Retina (tissue), 1 donor: ENCODE data around the gene F2RL3.
A peak's percentile ranks its signal among the peaks of the same experiment; 100 is the strongest.
"Not testable (repeated sequence)": the region's sequence is repeated elsewhere in the genome, so short reads cannot be mapped to it uniquely, and the experiment has no call there.

Experiments used
- DNase-seq: peaks from one replicate; pipeline ENCODE4 v3.0.0-alpha.2; 2016

Gene F2RL3

DNA sequence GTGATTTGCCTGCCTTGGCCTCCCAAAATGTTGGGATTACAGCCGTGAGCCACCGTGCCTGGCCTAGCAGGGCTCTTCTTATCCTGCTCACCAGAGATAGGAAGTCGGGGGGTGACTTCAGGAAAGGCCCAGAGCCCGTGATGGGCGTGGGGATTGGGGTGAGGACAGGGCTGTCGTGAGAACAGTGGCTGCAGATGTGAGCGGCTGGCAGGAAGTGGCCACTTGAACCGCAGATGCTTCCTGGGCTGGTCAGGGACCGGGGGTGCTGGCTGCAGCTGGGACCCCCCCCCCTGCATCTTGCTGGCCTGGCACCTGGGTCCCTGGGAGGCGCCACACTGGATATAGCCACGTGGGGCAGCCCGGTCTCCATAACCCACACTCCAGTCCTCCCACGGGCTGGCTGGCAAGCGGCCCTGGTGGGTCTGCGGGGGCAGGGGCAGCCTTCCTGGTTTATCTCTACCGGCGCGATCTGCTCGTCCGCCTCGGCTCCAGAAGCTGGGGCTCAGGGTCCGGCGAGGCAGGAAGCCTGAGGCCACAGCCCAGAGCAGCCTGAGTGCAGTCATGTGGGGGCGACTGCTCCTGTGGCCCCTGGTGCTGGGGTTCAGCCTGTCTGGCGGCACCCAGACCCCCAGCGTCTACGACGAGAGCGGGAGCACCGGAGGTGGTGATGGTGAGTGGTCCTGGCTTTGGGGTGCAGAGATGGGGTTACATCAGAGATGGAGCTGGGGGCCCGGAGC, at the start of gene F2RL3:
F2RL3 (plus strand) TSS at position 371 of the 737 bp plus-strand sequence; CDS start at position 562, 191 bp downstream.
- DNase-seq: peak; percentile 58

GRCh38 chr19:16841391-16841926, 47.3 kb upstream of the F2RL3 start:
- DNase-seq: no peak

- no peak for DNase-seq
These were observed 41.9 kb upstream of the F2RL3 start for GRCh38 chr19:16846901-16847300.

GRCh38 chr19:16847430-16847829, 41.4 kb upstream of the F2RL3 start:
- no peak for DNase-seq

DNA sequence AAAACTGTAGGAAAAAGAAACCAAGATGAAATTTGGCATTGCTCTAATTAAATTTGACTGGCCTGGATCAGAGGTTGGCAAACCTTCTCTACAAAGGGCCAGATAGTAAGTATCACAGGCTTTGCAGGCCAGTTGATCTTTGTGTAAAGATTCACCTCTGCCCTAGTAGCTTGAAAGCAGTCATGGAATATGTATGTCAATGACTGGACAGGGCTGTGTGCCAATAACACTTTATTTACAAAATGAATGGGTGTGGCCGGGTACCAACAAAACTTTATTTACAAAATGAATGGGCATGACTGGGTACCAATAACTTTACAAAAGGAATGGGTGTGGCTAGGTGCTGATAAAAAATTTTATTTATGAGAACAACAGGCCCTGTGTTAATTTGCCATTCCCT, 39.6 kb upstream of the F2RL3 start:
- DNase-seq: no peak

DNA sequence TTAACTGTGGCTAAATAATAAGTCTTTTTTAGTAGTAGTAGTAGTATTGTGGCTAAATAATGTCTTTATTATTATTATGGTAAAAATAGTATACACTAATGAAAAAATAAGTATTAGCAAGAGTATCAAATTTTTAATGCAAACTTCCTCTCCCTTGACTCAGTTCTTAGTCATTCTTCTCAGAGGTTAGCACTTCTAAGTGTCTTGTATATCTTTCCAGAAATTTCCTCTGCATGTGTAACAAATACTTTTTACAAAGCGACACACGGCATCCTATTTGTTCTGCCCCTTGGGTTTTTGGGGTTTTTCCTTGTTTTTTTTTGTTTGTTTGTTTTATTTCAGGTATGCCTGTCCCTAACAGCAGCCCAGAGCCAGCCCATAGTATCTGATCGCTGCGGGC, 38.7 kb upstream of the F2RL3 start:
- DNase-seq: no peak

DNA sequence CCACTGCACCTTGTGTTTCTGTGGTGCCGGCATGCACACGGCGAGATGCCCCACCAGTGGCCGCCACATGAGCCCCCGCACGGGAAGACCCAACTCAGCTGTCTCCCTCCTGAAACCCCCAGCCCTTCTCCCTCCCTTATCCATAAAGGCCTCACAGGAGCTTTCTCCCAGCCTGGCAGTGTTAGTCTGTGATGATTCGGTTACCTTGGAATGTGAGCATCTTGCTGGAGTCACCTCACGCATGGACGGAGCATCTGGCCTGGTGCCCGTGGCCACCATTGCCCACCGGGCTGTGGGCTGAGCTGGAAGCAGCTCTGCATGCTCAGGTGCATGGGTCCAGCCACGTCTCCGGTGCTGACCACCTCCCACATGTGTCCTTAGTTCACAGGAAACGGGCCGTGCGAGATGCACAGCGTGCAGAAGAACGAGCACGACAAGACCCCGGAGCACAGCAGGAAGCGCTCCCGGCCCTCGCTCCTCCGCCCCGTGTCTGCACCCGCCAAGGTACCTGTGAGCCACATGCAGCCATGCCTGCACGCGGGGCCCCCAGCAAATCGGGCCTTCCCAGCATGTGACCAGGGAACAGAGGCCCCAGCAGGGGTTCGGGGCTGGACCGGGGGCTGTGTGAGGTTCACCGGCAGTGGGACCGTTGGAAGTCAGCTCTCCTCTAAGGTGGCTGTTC, 37.6 kb upstream of the F2RL3 start:
- DNase-seq: no peak

GRCh38 chr19:16853066-16853465, 35.7 kb upstream of the F2RL3 start:
- DNase-seq: no peak

DNA sequence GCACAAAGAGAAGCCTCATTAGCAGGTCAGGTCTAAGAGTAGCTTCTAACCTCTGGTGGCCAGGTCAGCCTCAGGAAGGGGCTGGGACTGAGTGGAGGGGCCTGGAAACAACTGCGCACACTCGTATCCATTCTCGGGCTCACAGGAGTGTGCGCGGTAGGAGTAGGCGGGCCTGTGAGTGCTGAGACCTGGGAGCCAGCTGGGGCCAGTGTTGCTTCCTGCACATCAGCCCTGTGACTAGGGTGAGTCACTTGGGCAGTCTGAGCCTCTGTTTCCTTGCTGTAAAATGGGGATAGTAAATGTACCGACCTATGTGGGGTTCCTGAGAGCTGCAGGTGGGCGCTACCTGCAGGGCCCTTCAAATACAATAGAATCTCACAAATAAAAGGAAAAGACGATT, 32.7 kb upstream of the F2RL3 start:
- no peak for DNase-seq

DNA sequence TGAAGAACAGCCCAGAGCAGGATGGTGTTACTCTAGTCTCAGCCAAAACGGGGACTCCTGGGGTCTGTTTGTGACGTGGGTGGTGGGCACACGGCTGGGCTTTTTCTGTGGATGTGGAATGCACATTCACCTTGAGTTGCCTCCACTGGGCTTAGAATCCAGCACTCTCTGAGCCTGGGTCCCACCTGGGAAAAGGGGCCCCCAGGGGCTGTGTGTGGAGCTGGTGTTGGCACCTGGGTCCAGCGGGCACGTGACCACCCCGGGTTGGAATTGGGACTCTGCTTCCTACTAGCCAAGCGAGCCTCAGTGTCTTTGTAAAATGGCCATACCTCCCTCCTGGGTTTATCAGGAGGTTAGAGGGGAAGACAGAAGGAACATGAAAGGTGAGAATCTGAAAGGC, 29.2 kb upstream of the F2RL3 start:
- DNase-seq: no peak

- DNase-seq: no peak
These were observed 28.7 kb upstream of the F2RL3 start for GRCh38 chr19:16860118-16860517.

GRCh38 chr19:16861011-16861410, 27.8 kb upstream of the F2RL3 start:
- DNase-seq: no peak

GRCh38 chr19:16861834-16862233, 27.0 kb upstream of the F2RL3 start:
- no peak for DNase-seq

- no peak for DNase-seq
These were observed 25.9 kb upstream of the F2RL3 start for GRCh38 chr19:16862826-16863415.

DNA sequence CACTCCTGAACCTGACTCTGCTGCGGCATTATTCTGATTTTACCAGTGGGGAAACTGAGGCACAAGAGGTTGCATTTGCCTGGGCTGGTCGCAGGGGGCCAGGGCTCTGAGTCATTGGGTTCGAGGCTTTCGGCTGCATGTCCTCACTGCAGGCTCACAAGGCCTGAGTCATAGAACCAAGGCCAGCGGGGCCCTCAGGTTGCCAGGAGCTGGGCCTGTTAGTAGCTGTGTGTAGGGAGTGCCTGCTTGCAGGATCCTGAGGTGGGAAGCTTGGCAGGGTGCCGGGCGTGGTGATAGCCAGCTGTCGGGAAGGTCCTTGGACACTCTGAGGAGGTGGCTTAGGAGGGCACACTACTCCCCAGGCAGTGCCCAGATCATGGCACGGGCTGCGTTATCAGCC, 21.6 kb upstream of the F2RL3 start:
- no peak for DNase-seq

DNA sequence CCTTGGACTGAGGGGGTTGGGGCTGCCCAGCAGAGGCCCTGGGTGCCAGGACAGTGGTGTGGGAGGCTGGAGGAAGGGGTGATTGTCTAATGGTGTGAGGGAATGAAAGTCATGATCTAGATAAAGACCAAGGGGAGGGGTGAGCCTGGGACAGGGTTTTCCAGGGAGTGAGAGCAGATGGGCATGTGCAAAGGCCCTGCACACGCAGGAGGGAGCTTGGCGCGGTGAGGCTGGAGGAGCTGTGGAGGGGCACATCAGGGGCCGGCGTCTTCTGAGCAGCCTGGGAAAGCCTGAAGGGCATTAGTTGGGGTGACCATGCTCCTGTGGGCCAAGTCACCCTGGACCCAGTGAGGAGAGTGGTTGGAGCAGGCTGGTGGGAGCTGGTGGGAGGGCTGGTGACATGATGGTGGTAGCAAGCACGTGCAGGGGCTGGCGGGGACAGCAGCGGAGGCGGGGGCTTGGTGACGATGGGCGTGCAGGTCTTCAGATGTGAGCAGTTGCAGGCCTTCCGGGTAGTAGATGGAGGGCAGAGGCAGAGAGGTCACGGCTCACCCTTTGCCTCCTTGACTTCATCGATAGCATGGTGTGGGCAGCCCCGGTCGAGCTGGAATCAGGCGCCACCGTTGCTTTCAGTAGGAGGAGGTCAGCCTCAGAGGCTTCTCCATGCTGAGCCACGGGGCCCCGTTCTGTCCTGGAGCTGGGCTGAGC, 20.2 kb upstream of the F2RL3 start:
- DNase-seq: no peak

- no peak for DNase-seq
These were observed 19.3 kb upstream of the F2RL3 start for GRCh38 chr19:16869331-16869972.

DNA sequence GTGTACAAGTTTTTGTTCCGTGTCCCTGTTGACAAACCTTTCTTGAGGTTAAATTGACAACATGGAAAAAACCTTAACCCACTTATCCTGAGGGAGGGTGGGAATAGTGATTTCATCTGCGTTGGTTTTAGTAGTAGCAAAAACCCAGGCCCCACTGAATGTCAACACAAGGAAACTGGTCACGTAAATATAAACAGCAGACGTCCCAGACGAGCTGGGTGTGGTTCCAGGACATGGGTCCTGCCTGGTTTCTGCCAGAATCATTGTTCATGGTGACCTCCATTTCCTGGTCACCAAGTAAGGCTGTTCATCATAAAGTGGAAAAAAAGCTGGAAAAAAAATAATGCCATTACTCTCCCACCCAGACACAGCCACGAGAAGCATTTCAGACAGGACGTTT, 16.9 kb upstream of the F2RL3 start:
- no peak for DNase-seq

DNA sequence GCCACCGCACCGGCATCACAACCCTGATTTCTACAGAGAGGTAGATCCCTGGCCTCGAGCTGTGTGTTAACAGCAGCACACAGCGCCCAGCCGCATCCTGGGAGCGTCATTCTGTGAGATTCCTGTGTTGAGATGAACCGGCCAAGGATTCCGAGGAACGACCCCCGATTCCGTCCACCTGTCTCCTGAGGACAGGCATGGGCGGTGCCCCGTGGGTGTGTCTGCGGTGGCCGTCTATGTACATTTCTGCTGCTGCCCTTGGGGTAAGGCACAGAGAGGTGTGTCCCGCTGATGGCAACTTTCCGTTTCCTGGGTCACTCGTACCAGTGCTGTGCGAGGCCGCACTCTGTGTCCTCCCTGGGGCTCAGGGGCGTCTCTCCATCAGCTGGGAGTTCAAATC, 16.1 kb upstream of the F2RL3 start:
- no peak for DNase-seq

DNA sequence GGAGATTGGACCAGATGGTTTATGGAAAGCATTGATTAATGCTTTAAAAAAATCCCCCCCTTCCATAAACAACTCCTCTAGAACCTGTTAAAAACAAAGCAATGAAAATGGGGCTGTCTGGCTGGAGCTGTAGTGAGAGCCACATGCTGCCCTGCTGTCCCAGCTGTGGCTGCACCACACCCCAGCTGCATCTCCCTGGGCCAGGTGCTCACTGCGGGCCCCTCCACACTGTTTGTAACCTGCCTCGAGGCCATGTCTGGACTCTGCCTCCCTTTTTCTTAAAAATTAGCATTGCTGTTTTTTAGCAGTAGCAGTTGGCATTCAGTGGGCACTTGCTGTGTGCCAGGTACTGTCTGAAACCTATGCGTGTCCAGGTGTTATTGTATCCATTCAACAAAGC, 15.2 kb upstream of the F2RL3 start:
- DNase-seq: no peak

GRCh38 chr19:16874250-16874977, 14.4 kb upstream of the F2RL3 start:
- DNase-seq: no peak

- not testable (repeated sequence) for DNase-seq
These were observed 13.9 kb upstream of the F2RL3 start for GRCh38 chr19:16874978-16875299.
